Right forelimb (tissue), 1 donor: ENCODE measurements around the gene TPP2.
A peak's percentile ranks its signal among the peaks of the same experiment; 100 is the strongest.

Experiments used
- DNase-seq: peaks from one replicate; pipeline ENCODE4 v3.0.0-alpha.2; 2018

The TPP2 gene

GRCh38 chr13:102597029-102597961, 509 bp downstream of the TPP2 start:
- DNase-seq: peak; percentile 64

- DNase-seq: no peak
Observed at GRCh38 chr13:102598061-102598460, 1.3 kb downstream of the TPP2 start.

GRCh38 chr13:102599426-102600012, 2.7 kb downstream of the TPP2 start:
- DNase-seq: no peak

- DNase-seq: no peak
Observed at GRCh38 chr13:102606537-102607309, 9.9 kb downstream of the TPP2 start.

- DNase-seq: no peak
Observed at GRCh38 chr13:102608974-102609373, 12.2 kb downstream of the TPP2 start.

- DNase-seq: no peak
Observed at GRCh38 chr13:102609696-102610095, 12.9 kb downstream of the TPP2 start.

- DNase-seq: no peak
Observed at GRCh38 chr13:102610296-102610895, 13.6 kb downstream of the TPP2 start.

- DNase-seq: no peak
Observed at GRCh38 chr13:102617697-102618350, 21.0 kb downstream of the TPP2 start.

- no peak for DNase-seq
Observed at GRCh38 chr13:102620516-102620915, 23.7 kb downstream of the TPP2 start.

GRCh38 chr13:102626928-102627327, 30.1 kb downstream of the TPP2 start:
- DNase-seq: no peak

- no peak for DNase-seq
Observed at GRCh38 chr13:102628559-102628958, 31.8 kb downstream of the TPP2 start.

GRCh38 chr13:102631198-102631597, 34.4 kb downstream of the TPP2 start:
- DNase-seq: no peak

GRCh38 chr13:102638741-102639140, 42.0 kb downstream of the TPP2 start:
- no peak for DNase-seq

GRCh38 chr13:102642029-102642428, 45.2 kb downstream of the TPP2 start:
- no peak for DNase-seq

- DNase-seq: no peak
Observed at GRCh38 chr13:102642475-102642874, 45.7 kb downstream of the TPP2 start.

GRCh38 chr13:102643656-102644055, 46.9 kb downstream of the TPP2 start:
- no peak for DNase-seq

GRCh38 chr13:102645701-102646100, 48.9 kb downstream of the TPP2 start:
- DNase-seq: no peak

- no peak for DNase-seq
Observed at GRCh38 chr13:102648046-102648445, 51.3 kb downstream of the TPP2 start.

- DNase-seq: no peak
Observed at GRCh38 chr13:102650444-102650843, 53.7 kb downstream of the TPP2 start.

- no peak for DNase-seq
Observed at GRCh38 chr13:102651392-102651791, 54.6 kb downstream of the TPP2 start.

GRCh38 chr13:102651892-102652291, 55.1 kb downstream of the TPP2 start:
- DNase-seq: no peak

- no peak for DNase-seq
Observed at GRCh38 chr13:102654756-102655155, 58.0 kb downstream of the TPP2 start.

GRCh38 chr13:102657630-102658029, 60.8 kb downstream of the TPP2 start:
- DNase-seq: no peak
